Lower leg skin (tissue), 4 donors: ENCODE results near the gene TMEM187. TPM values are rescaled to one million over a fixed set of nuclear protein-coding genes. Genes with fewer than 3 reads are reported as not detected.

Experiments
- DNase-seq, 2 donors: peaks; one replicate each; pipeline ENCODE4 v3.0.0-alpha.2; 2019; ENCODE audit warnings: low spot score in 2 of 2
- H3K4me3 ChIP-seq: fragments of 200-600 bp; sonication (generic); 2 replicates; pipeline ENCODE4 v1.5.1; 2017; ENCODE audit warnings: mild to moderate bottlenecking, low read depth; ENCODE audit not compliant: poor library complexity, severe bottlenecking
- CTCF ChIP-seq, 3 donors: fragments of 450-650 bp; IDR thresholded peaks; one replicate each; pipeline ENCODE4 v1.5.1; 2016; ENCODE audit warnings: antibody characterized with exemption in 3 of 3, mild to moderate bottlenecking in 3 of 3, moderate library complexity in 2 of 3
- POLR2A ChIP-seq, 2 donors: fragments of 450-650 bp; IDR thresholded peaks; one replicate each; pipeline ENCODE4 v1.6.1; 2016 to 2017; ENCODE audit warnings: antibody characterized with exemption in 2 of 2, mild to moderate bottlenecking in 1 of 2, moderate library complexity in 1 of 2
- WGBS, 2 donors: methylation state at CpG; one replicate each; pipeline ENCODE4 v1.1.5; 2018; 5-methylcytosine and 5-hydroxymethylcytosine counted together
- intact Hi-C: fragments of 100-400 bp; cut with DNase I; formaldehyde crosslinking; loops from one replicate; pipeline ENCODE4 v1.15.0; 2023; ENCODE audit warnings: low total_unique reads
- total RNA-seq, 4 donors: library from RNA; depleted of rRNA; stranded (reverse); fragments of >200 nt; gene quantifications; one replicate each; pipeline ENCODE4 v1.1.0, GENCODE V29; 2016

The TMEM187 gene
- total RNA-seq, 4 donors from 2014 or later = 10.1 to 21.6 (median 14.4) TPM

GRCh38 chrX:153999359-154000037, 26.9 kb downstream of the TMEM187 start:
- H3K4me3 ChIP-seq = no peak overlapping the region
- intact Hi-C loops = no loop called here
- TF ChIP-seq POLR2A (IDR thresholded peaks at IDR 0.05) (no peak), CTCF (IDR thresholded peaks at IDR 0.05) (no peak)
- no peak for DNase-seq
- 25 to 67% methylated on average over 14 to 19 of the region's 19 CpGs for WGBS, 2 donors

DNA sequence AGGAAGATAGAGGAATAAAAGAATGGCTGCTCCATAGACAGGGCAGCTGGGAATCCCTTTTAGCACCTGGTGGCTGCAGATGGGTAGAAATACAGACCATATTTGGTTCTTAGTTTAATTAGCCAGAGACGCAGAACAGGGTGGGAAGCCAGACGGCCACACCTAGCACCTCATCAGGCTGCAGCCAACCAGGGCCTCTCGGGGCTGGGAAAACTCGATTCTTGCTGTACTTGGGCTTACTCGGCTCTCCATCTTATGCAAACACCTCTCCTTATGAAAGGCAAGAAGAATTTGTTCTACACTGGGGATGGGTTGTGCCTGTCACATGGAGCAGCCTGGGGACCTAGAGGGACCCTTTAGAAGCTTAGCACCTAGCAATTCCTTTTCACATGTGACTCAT, 27.5 kb downstream of the TMEM187 start:
- intact Hi-C loops = no loop called here
- DNase-seq = no peak
- no peak overlapping the region for H3K4me3 ChIP-seq
- no peak for TF ChIP-seq CTCF (IDR thresholded peaks at IDR 0.05)
- no peak for TF ChIP-seq POLR2A (IDR thresholded peaks at IDR 0.05)
- 33 to 63% methylated on average over 5 of the region's 5 CpGs for WGBS, 2 donors

GRCh38 chrX:154002215-154002719, 29.7 kb downstream of the TMEM187 start:
- H3K4me3 ChIP-seq = no peak overlapping the region
- intact Hi-C loops = no loop called here
- WGBS, 2 donors = 55 to 71% methylated on average over 13 to 17 of the region's 17 CpGs
- TF ChIP-seq CTCF (IDR thresholded peaks at IDR 0.05) = no peak
- TF ChIP-seq POLR2A (IDR thresholded peaks at IDR 0.05) = no peak
- no peak for DNase-seq

DNA sequence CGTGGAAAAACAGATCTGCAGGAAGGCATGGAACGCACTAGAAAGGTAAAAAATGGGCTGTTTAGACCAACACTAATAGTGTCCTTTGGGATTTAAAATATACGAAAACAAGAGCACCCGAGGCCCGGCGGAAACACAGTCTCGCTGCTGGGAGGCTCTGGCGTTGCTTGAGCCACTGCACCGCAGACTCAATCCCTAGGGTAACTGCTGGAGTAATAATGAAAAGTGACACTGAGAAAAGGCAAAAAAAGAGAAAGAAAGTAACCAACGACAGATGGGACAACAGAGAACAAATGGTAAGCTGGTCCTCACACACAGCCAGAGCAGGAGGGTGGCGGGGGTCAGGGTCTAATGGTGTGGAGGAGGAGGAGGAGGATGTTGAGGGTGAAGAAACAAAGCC, 31.8 kb downstream of the TMEM187 start:
- TF ChIP-seq CTCF (IDR thresholded peaks at IDR 0.05) = no peak
- TF ChIP-seq POLR2A (IDR thresholded peaks at IDR 0.05) = no peak
- no peak overlapping the region for H3K4me3 ChIP-seq
- intact Hi-C loops = no loop called here
- WGBS, 2 donors = 60 to 74% methylated on average over 11 of the region's 11 CpGs
- no peak for DNase-seq

DNA sequence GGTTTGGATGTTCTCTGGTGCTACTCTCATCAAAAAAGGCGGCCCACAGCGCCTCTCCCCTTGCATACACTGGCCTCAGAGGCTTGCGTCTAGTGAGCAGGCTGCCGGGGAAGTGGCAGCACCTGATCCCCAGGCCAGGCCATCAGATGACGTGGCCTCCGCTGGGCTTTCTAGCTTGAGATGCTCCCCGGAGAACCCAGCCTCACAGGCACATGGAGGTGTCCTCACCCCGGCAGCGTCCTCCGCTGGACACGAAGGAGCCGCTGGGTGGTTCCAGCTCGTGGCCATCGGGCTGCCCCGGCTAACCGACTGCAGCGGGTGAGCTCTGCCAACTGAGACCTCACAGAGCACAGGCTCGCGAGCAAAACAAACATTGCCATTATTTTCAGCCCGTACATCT, 34.4 kb downstream of the TMEM187 start:
- WGBS, 2 donors = 91 to 95% methylated on average over 15 to 18 of the region's 20 CpGs
- TF ChIP-seq CTCF (IDR thresholded peaks at IDR 0.05) (no peak), POLR2A (IDR thresholded peaks at IDR 0.05) (no peak)
- H3K4me3 ChIP-seq = no peak overlapping the region
- intact Hi-C loops = no loop called here
- DNase-seq = no peak

DNA sequence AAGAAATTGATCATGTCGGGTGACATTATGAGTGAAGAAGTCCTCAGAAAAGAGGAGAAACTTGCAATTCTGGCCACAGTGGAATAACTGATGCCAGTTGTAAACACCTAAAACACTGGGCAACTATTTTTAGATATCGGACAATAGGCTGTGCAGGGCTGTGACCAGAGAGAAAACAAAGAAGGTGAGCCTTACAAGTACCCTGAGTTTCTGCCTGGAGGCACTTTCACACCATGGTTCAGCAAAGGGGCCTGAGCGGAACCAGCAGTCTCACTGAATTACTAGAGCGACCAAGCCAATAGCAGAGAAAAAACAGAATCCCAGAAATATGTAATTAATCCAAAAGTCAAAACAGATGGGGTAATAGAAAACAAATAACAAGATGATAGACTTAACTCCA, 36.0 kb downstream of the TMEM187 start:
- no peak overlapping the region for H3K4me3 ChIP-seq
- no peak for TF ChIP-seq POLR2A (IDR thresholded peaks at IDR 0.05)
- TF ChIP-seq CTCF (IDR thresholded peaks at IDR 0.05) = no peak
- DNase-seq = no peak
- WGBS, 2 donors = 69 to 75% methylated on average over 4 of the region's 4 CpGs
- intact Hi-C loops = no loop called here
